HG03575 (cell line): ENCODE results near the gene BAIAP2.

Source experiments
- ATAC-seq: cut with Tn5 transposase; IDR thresholded peaks from one replicate; pipeline ENCODE4 v1.9.1; 2021; ENCODE audit not compliant: unreplicated experiment, insufficient number of reproducible peaks, low FRiP score; ENCODE audit errors: extremely low read depth

Gene BAIAP2

DNA sequence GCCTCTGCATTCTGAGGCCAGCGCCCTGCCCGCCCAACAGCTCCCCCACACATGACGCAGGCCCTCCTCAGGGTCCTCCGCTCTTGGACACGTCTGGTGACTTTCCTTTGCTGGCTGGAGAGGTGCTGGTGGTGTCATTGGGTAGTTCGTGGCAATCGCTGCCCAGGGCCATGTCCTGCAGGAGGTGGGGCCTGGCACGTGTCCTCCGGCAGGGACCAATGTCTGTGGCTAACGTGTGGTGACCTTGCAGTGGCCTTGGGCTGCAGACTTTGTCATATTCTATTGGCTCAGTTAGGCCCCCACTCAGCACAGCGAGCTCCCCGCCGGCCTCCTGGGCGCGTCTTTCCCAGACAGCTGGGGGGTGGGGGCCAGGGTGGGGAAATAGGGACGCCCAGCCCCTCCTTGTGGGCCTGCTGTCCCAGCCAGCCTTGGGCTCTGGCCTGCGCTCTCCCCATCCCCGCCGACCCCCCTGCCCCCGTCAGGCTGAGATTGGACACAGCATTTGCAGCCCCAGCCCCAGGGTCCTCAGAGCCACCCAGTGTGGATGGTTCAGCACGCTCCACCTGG lies 78.3 kb downstream of the BAIAP2 start:
- no peak for ATAC-seq

DNA sequence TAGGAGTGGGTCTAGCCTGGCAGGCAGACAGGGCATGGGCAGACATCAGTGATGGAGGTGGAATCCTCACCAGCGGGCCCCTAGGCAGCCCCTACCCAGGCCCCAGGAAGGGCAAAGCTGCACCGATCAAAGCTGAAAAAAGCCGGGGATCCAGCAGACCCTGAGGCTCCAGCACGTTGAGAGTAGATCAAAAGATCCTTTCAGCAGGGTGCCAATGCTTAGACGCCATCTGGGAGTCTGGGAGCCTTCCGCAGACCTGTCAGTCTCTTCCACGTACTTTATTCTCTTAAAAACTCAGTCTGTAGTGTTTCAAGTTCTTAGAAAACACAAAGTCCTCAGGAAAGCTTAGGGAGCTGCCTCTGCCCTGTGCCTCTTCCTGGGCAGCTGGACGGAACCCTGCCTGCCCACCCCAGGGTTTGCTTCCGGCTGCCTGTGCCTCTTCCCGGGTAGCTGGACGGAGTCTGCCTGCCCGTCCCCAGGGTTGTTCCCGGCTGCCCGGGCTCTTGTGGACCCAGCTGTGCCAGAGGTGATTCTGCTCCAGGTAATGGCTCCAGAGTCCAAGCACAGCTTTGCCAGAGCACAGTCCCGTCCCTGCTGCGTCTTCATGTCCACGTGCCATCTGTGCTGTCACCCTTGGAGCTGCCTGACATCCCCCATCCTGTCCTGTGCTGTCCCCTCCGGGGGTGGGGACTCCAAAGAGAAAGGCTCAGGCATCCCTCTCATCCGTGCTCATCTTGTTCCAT lies 79.6 kb downstream of the BAIAP2 start:
- no peak for ATAC-seq

DNA sequence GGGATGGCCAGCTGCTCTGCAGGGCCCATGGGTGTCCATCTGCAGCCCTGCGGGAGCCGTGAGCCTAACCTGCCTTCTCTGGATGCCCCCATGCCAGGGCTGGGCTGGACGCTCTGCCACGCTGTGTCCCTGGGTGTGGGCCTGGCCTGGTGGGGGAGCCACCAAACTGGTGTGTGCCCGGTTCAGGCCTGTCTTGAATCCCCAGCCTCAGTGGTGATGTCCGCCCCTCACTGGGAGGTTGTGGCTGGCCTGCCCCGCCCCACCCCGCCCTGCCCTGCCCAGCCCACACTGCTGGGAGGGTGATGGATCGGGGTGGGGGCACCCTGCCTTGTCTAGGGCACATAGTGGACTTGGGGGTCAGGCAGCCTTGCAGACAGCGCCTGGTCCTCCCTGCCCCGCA lies 80.3 kb downstream of the BAIAP2 start:
- no peak for ATAC-seq

DNA sequence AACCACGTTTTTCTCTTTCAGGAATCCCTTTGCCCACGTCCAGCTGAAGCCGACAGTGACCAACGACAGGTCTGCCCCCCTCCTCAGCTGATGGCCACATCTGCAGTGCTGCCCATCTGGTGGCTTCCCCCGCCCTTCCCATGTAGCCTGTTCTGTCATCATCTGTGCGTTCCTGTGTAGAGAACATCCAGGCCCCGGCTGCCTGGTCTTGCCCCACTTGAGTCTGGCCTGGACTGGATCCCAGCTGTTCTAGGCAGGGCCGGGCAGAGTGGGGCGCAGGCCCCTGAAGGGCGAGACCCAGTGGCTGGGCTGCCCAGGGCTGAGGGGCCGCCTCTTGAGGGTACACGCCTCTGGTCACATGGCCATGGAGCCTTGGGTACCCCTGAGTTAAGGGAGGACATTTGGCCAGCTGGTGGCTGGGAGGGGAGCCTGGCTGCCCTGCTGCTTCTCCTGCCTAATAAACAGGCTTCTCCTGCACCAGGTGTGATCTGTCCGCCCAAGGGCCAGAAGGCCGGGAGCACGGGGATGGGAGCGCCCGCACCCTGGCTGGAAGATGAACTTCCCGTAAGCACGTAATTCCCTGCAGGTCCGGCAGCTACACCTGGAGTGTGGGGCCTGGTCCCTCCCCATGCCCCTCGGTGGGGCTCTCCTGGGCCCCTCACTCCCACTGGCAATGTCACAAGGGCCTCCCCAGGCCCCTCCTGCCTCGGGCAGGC lies 81.0 kb downstream of the BAIAP2 start:
- no peak for ATAC-seq

DNA sequence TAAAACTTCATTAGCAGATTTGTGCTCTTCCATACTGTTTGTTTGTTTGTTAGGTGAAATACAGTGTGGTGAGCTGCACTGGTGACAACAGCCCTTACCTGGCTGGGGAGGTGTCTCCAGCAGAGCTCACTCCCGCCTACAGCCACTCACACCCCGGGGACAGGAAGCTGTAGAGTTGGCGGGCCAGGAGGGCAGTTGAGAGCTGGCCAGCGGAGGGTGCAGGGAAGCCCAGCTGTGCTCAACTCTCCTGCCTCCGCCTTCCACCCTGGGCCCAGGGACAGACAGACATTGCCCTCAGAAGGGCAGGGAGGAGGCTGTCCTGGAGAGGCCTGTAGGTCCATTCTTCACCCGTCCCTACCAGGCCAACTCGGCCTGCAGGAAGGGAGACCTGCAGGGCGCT lies 81.8 kb downstream of the BAIAP2 start:
- ATAC-seq = no peak

DNA sequence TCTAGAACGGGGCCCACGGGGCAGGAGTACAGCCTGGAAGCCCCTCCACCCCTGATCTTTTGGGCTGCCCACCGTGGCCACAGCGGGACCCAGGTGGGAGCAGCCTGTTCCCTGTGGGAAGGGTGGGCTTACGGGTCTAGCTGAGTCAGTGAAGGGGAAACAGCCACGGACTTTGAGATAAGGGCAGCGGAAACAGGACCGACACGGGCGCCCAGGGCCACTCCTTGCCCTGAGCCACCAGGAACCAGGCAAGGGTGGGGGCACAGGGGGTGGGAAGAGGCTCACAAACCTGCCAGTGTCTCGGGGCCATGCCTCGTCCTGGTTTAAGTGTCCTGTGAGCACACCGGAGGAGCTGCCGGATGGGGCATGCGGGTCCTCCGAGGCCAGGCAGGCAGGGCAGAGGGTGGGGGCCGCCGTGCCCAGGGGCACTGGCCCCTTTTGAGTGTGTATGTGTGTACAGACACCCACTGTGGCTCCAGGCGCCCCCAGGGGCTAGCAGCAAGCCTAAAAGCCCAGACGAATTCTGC lies 82.8 kb downstream of the BAIAP2 start:
- ATAC-seq = no peak

- ATAC-seq = no peak
Observed at GRCh38 chr17:81118308-81119221, 83.6 kb downstream of the BAIAP2 start.

DNA sequence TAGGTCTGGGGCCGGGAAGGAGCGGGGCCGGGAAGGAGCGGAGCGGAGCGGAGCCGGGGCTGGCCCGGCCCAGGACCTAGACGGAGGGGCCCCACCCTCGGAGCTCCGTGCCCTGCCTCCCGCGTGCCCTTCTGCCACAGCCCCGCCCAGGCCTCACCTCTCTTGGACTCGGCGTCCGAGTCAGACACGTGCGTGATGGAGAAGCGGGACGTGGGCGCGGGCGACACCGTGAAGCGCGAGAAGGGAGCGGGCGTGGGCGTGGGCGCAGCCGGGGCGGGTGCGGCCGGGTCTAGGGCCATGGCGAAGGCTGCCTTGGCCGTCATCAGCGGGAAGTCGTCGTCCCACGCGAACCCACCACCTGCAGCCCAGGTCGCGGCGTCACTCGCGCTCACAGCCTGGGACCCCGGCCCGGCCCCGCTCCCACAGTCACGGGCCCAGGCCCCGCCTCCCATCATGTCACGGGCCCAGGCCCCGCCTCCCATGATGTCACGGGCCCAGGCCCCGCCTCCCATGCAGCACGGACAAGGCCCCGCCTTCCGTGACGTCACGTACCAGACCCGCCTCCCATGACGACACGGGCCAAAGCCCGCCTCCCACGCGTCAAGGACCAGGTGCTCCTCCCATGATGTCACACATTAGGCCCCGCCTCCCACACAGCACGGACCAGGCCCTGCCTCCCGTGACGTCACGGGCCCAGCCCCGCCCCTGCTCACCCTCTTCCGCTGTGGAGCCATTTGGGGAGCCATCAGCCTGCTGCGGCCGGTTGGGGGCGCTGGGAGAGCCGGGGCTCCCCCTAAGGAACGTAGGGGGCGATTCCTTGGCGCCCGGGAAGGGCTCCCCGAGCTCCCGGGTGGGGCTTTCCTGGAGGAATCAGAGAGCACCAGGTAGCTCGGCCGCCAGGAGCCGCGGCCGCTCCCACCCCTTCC lies 84.5 kb downstream of the BAIAP2 start:
- no peak for ATAC-seq

DNA sequence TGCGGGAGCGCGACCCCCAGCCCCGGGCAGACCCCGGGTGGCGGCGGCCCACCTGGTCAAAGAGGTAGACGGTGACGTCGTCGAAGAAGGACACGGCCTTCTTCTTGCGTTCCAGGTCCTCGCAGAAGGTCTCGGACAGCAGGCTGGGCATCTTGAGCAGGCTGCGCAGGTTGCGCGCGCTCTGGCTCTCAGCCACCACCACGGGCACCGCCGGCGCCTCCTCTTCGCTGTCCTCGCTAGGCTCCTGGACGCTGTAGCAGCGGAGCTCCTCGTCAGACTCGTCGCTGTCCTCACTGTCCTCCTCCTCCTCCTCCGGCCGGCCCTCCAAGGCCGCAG lies 85.2 kb downstream of the BAIAP2 start:
- no peak for ATAC-seq

DNA sequence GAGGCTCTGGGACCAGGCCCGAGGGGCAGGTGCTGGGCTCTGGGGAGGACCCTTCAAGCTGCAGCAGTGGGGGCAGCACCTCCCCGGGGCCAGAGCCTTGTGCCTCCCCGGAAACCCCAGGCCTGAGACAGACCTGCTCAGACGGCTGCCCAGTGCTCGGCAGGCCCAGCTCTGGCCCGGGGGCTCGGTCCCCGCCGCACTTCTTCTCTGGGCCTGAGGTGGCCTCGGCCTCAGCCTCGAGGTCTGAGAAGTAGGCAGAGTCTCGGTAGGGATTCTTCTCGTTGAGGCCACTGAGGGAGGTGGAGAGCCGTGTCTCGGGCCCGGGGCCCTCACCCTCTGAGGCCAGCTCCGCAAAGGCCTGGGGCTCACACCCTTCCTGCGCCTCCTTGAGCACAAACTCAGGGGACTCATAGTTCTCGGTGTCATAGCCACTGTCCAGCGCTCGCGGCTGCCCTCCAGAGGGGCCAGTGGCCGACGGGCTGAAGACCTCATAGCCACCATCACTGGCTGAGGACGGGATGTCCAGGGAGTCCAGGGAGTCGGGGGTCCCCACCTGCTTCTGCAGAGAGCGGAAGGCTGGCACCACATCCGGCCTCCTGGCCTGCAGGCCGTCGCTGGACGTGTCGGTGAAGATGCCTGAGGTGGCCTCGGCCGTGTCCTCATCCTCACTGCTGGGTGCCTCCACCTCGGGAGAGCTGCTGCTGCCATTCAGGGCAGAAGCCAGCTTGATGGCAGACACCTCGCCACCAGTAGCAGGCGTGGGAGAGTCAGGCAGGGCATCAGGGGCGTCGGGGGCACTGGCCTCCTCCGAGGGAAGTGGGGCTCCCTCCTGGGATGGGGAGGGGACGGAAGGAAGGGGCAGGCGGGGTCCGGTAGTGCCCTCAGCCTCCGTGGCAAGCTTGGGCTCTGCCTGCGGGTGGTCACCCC lies 86.0 kb downstream of the BAIAP2 start:
- no peak for ATAC-seq

DNA sequence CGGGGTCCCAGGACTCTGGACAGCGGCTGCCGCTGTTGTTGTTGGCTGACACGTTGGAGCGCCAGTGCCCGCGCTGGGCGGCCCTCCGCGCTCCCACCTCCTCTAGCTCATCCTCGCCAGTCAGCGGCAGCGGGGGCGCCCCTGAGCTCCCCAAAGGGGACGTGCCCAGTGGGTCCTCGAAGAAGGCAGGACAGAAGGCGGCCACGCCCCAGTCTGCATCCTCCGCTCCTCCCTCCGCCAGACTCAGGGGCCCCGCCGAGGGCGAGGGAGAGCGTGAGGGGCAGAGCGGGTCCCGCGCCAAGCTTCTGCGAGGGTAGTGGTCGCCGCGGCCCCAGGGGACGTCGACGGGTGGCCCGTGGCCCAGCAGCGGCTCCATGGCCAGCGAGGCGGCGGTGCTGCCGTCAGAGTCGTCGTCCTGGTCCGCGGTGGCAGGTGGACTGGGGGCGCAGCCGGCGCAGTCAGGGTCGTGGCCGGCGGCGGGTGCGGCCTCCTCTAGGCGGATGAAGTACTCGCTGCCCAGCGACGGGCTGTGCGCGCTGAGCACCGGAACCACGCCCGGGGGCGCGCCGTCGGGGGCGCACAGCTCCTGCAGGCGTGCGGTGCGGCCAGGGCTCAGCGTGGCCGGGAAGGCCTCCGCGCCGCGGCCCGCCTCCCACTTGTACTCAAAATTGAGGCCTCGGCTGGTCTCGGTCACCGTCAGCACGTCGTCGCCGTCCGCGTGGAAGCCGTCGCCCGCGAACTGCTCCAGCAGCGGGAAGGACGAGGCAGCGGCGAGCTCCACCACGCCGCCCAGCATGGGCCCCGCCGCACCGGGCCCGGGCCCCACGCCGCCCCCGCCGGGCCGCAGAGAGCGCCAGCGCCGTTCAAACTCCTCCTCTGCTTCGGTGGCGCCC lies 87.1 kb downstream of the BAIAP2 start:
- no peak for ATAC-seq

GRCh38 chr17:81123052-81124048 lies 88.4 kb downstream of the BAIAP2 start:
- ATAC-seq = no peak

GRCh38 chr17:81124377-81124776 lies 89.4 kb downstream of the BAIAP2 start:
- no peak for ATAC-seq

DNA sequence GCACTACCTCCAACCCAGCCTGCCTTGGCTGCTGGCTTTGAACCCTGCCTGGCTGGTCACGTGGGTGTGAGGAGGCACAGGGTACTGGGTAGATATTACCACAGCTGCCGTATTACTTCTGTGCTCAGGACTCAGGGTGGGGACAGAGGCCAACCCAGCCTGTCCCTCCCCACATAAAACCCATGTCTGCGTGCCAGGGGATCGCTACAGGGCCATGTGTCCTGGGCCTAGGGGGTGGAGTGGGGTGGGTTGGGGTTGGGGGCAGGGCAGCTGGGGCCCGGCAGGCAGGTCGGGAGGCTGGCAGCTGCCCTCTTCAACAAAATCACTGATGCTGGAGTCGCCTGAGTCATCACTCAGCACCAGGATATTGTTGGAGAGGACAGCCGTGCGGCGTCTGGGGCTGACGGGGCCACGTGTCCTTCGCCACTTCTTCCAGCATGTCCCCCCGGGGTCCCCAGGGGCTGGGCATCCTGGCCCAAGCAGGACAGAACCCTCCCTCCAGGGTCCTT lies 90.7 kb downstream of the BAIAP2 start:
- ATAC-seq = no peak
